ENCODE results near the gene CSTPP1.
A peak's percentile ranks its signal among the peaks of the same experiment; 100 is the strongest.

- TF ChIP-seq CTCF (IDR thresholded peaks at IDR 0.05; ENCODE audit: borderline replicate concordance, extremely low read depth, low read length, poor library complexity, severe bottlenecking) = peak; percentile 20
- TF ChIP-seq EZH2 (IDR thresholded peaks at IDR 0.05; ENCODE audit: borderline replicate concordance, low read depth, low read length, severe bottlenecking) = peak; percentile 20
Measured at GRCh38 chr11:47186076-47186699, 249.6 kb downstream of the CSTPP1 start, which contains the start of gene PACSIN3.

Measured in DND-41 (cell line).